Measurements from ENCODE around the gene SEC11A.

DNA sequence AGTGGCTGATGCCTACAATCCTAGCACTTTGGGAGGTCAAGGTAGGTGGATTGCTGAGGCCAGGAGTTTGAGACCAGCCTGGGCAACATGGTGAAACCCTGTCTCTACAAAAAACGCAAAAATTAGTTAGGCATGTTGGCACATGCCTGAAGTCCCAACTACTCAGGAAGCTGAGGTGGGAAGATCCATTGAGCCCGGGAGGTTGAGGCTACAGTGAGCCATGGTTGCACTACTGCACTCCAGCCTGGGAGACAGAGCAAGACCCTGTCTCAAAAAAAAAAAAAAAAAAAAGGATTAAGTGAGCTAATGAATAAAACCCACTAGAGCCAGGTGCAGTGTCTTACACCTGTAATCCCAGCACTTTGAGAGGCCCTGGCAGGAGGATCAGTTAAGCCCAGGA is 6.7 kb upstream of the SEC11A start:
- TF ChIP-seq, protein P1, sequence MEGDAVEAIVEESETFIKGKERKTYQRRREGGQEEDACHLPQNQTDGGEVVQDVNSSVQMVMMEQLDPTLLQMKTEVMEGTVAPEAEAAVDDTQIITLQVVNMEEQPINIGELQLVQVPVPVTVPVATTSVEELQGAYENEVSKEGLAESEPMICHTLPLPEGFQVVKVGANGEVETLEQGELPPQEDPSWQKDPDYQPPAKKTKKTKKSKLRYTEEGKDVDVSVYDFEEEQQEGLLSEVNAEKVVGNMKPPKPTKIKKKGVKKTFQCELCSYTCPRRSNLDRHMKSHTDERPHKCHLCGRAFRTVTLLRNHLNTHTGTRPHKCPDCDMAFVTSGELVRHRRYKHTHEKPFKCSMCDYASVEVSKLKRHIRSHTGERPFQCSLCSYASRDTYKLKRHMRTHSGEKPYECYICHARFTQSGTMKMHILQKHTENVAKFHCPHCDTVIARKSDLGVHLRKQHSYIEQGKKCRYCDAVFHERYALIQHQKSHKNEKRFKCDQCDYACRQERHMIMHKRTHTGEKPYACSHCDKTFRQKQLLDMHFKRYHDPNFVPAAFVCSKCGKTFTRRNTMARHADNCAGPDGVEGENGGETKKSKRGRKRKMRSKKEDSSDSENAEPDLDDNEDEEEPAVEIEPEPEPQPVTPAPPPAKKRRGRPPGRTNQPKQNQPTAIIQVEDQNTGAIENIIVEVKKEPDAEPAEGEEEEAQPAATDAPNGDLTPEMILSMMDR (IDR thresholded peaks at IDR 0.05): no peak
- TF ChIP-seq POLR2A (IDR thresholded peaks at IDR 0.05): no peak
